Upper lobe of left lung (tissue), 4 donors: ENCODE data around the gene YDJC.

Source experiments
- POLR2A ChIP-seq, 4 donors: fragments of 450-650 bp; IDR thresholded peaks; one replicate each; pipeline ENCODE4 v1.5.1; 2016 to 2017; ENCODE audit warnings: antibody characterized with exemption in 4 of 4, mild to moderate bottlenecking in 2 of 4
- POLR2AphosphoS5 ChIP-seq, 2 donors: sonication (generic); formaldehyde crosslinking; IDR thresholded peaks; one replicate each; pipeline ENCODE4 v1.5.1; 2017; ENCODE audit warnings: antibody characterized with exemption in 2 of 2

GRCh38 chr22:21615731-21616130 lies 14.1 kb downstream of the YDJC start:
- TF ChIP-seq POLR2A (IDR thresholded peaks at IDR 0.05) (no peak), POLR2AphosphoS5 (IDR thresholded peaks at IDR 0.05) (no peak)
